CD4-positive, alpha-beta T cell treated with Interferon gamma for 1 hour (primary cell): Measurements from ENCODE around the gene PPP4C.

Experiments used
- DNase-seq: peaks from one replicate; pipeline ENCODE4 v3.0.0-alpha.2; 2020

The PPP4C gene

DNA sequence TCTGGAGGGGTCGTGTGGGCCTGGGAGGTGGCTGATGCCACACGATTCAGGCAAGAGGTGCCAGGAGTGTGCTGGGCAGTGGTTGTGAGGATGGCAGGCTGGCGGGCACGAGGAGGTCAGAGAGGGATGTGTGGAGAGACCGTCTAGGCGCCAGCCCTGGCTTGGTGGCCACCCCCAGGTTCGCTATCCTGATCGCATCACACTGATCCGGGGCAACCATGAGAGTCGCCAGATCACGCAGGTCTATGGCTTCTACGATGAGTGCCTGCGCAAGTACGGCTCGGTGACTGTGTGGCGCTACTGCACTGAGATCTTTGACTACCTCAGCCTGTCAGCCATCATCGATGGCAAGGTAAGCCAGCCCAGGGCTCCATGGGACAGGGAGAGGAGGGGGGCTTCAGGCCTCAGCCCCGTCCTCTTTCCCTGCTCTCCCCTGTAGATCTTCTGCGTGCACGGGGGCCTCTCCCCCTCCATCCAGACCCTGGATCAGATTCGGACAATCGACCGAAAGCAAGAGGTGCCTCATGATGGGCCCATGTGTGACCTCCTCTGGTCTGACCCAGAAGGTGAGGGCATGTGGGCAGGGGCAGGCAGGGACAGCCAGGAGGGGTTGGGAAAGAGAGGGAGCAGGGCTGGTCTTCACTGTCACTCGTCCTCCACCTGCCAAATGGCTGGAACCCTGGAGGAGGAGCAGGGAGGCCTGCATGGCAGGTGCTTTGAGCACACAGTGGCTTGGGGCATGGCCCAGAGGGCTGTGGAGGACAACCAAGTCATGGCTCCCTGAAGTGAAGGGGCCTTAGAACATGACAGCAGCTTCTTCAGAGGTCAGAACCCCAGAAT lies 7.6 kb downstream of the PPP4C start:
- no peak for DNase-seq

DNA sequence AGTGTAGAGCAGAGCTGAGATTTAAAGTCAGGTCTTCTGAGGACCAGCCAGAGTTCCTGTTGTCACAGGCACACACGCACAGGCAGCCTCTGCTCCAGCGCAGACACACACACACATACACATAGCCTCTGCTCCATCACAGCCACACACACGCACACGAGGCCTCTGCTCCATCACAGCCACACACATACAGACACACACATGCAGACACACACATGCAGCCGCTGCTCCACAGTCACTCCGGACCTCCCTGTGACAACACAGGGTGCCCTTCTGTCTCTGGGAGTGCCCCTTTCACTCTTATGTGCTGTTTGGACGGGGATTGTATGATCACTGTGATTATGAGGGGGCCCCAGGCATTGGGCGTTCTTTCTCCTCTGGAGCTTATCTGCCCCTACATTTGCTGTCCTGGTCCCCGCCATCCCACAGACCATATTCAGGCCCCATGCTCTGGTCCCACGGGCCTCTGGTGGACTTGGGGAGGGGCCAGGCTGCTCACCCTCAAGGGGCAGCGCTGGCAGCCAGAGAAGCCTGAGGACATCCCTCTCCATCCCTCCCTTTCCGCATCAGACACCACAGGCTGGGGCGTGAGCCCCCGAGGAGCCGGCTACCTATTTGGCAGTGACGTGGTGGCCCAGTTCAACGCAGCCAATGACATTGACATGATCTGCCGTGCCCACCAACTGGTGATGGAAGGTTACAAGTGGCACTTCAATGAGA lies 8.5 kb downstream of the PPP4C start:
- DNase-seq, result no peak

GRCh38 chr16:30084816-30085159 lies 9.0 kb downstream of the PPP4C start:
- no peak for DNase-seq

GRCh38 chr16:30085247-30085646 lies 9.5 kb downstream of the PPP4C start:
- no peak for DNase-seq

- no peak for DNase-seq
Observed at GRCh38 chr16:30085820-30086219, 10.0 kb downstream of the PPP4C start.

GRCh38 chr16:30086291-30087140 lies 10.7 kb downstream of the PPP4C start:
- no peak for DNase-seq

DNA sequence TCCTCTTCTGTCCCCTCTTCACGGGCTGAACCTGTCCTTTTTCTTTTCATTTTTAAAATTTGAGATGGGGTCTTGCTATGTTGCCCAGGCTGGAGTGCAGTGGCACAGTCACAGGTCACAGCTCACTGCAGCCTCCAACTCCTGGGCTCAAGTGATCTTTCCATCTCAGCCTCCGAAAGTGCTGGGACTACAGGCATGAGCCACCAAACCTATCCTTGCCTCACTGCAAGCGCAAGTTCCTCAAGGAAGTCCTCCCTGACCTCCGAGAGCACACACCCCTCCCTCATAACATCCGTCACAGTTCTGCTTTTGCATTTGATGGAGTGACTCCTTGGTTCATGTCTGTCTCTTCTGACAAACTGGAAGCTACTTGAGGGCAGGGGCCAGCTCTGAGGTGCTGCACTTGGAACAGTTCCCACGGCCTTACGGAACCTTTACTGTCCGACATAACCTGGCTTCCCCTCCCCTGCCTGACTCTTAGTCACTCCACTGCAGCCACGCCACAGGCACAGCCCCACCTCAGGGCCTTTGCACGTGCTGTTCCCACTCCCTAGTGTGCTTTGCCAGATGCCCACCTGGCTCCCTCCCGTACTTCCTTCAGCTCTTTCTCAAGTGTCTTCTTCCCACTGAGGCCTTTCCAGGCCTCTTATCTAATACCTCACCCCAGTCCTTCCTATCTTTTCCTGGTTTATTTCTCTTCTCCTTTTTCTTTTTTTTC lies 11.5 kb downstream of the PPP4C start:
- DNase-seq, result peak; percentile 50

- no peak for DNase-seq
Observed at GRCh38 chr16:30088237-30088831, 12.5 kb downstream of the PPP4C start.

DNA sequence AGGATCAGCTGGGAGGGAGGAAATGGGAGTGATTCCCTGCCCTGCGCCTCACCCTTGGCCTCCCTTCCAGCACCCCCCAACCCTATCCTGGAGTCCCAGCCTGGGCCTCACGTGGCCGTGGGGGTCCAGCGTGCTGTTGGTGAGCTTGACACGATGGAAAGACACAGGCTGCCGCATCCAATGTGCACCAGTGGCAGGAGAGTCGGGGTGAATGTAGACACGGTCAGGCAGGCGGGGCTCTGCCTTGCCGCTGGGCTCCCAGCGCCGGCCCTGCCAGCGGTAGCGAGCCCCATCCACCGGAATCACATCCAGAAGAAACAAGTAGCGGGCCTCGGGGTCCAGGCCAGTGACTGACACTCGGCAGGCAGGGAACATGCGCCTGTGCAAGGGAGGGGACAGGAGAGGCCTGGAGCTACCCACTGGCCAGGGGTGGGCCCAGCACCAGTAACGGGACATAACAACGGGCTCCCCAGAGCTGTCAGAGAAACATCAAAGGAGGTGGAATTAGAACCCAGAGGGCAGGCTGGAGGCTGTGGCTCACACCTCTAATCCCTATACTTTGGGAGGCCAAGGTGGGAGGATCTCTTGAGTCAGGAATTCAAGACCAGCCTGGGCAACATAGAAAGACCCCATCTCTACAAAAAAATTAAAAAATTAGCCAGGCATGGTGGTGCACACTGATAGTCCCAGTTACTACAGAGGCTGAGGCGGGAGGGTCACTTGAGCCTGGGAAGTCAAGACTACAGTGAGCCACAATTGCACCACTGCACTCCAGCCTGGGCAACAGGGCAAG lies 13.2 kb downstream of the PPP4C start:
- no peak for DNase-seq

GRCh38 chr16:30090610-30091331 lies 15.0 kb downstream of the PPP4C start:
- DNase-seq, result no peak

DNA sequence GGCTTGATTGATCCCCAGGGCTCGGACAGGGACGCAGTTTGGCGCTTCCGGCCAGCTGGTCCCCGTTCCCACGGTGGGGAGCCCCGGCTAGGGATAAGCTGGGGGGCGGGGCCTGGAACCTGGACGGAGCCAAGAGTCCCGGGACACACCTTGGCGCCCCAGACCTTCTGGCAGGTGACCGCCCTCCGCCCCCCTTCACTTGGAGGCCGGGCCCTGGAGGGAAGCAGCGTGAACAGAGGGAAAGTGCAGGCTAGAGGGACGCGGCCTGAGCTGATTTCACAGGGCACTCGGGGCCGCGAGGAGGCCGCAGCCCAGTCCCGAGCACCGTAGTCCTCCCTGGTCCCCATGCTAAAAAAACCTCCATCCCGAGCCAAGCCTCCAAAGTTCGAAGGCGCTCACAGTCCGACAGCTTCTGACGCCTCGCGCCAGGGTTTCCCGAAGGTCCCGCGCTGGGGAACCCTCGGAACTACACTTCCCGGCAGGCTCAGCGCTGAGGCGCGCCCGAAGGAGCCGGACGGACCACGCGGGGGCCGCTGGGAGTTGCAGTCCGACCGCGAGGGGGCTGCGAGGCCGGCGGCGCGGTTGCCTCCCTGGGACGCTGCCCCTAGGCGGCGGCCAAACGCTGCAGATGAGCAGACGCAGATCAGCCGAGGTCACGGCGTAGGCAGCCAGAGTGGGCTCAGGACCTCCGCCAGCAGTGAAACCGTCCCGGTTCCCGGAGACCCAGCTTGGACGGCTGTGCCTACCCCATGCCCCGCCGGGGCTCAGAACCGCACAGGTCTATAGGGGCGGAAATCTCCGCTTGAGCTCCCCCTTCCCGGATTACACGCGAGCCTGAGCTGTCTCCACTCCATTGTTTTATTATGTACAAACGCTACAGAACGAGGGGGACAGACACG lies 15.9 kb downstream of the PPP4C start, which contains the start of gene TBX6:
TBX6 (minus strand) TSS at position 451 of the 899 bp plus-strand sequence. CDS start 731 bp downstream, outside the sequence.
- DNase-seq, result peak; percentile 91

GRCh38 chr16:30092373-30093010 lies 16.7 kb downstream of the PPP4C start:
- DNase-seq, result peak; percentile 89

DNA sequence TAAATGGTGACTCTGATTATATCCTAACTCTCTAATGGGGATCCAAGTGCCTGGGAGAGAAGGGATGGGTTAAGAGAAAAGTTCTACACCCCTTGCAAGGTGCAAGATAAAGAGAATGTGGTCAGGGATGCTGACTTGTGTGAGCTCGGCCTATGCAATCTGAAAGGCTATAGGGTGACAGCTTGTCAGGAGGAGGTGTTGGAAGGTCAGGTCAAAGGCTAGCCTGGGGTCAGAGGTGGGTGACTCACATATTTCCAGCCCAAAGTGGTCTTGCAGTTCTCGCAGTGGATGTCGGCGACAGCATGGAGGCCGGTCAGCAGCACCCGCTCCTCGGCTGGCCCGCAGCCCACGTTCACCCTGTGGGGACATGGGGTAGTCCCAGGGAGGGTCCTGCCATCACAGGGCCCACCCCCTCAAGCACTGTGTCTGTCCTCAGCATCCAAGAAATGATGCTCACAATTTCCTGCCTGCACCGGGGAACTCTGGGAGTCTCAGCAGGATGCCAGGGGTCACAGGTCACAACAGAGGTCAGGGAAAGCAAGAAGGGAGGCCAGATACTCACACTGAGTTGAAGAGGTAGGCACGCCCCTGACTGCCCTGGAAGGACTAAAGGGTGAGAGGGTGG lies 18.9 kb downstream of the PPP4C start:
- DNase-seq, result no peak

DNA sequence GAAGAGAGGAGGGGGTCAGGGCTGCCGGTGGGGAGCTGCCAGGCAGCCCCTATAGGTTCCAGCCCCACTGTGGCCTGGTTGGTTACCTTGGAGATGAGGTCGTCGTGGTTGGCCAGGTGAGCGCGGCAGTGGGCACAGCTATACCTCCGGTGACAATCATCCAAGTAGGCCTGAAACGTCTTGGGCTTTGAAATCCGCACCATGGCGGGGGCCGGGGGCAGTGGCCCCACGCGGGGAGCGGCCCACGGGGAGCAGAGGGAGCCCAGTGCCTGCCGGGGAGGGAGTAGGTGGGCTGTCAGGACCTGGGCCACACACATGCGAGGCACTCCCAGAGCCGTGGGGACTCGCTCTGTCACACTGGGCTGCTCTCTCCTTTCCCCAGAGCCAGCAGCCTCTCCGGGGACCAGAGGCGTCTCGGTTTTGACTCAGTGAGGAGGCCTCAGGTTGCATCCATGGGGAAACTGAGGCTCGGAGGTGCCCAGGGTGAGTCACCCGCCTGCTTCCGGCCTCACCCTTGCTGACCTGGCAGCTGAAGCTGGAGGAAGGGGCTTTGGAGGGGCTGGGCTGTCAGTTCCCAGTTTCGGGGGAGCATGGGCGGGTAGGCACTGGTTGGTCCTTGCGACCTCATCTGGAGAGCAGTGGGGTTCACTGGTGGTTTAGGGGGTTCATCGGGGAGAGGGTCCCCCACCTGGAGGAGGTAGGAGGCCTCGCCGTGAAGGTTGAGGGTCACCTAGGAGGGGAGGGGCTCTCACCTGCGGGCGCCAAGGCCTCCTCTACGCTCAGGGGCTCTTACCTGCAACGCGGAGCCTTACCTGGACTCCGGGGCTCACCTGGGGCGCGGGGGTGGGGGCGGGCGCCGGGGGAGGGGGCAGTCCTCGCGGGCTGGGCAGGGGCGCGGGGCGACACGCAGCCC lies 19.6 kb downstream of the PPP4C start:
- no peak for DNase-seq

- peak; percentile 91 for DNase-seq
Observed at GRCh38 chr16:30096105-30096861, 20.5 kb downstream of the PPP4C start, which contains the start of gene YPEL3. TSS of gene YPEL3 (minus strand) at chr16:30096213. CDS start at chr16:30095482, 731 bp downstream.

DNA sequence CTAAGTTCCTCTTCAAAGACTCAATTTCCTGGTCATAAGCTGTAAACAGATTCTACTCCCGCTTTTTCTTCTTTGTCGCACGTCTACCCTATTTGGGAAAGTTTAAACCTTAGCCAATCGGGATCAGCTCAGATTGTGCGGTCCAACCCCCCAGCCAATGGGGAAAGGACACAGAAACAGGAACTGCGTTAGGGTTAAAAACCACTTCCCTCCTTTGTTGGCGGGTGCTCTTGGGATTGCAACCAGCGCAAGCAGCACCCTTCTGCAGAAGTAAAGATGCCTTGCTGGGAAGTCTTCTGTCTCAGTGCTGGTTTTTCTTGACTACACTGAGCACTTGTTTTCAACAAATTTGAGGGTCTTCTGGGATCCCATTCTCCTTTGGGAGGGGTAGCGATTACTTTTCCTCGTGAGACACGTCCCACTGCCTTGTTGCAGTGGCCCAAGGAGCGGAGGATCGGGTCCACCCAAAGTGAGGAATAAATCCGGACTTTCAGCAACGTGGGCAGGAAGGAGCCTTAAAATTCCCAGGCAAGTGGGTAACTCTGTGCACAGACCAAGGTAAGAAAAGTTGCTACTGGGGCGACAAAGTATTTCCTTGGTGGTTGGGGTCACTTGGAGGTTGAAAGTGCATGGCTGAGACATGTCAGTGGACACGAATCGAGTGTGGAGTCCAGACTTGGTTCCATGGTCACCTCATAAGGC lies 21.2 kb downstream of the PPP4C start:
- peak; percentile 38 for DNase-seq
